PC-9 (cell line): ENCODE results near the gene FAM209A. TPM values are rescaled to one million over a fixed set of nuclear protein-coding genes. Genes with fewer than 3 reads are reported as not detected.

Source experiments
- BruUV-seq: library from RNA; stranded (reverse); fragments of 400-500 nt; replicated peaks from 2 replicates; lab custom pipeline; 2021; lab: Mats Ljungman, UMichigan
- CTCF ChIA-PET: fragments of 300-600 bp; sonication (Branson Sonifier 250); formaldehyde crosslinking; loops from one replicate; lab custom pipeline; 2022; ENCODE audit warnings: antibody characterized with exemption; lab: Charles Lee
- POLR2A ChIA-PET: fragments of 300-600 bp; sonication (Branson Sonifier 250); formaldehyde crosslinking; loops from one replicate; lab custom pipeline; 2022; ENCODE audit warnings: antibody characterized with exemption; ENCODE audit not compliant: unreplicated experiment; lab: Charles Lee
- DNase-seq, 2 experiments: peaks; one replicate each; pipeline versions ENCODE4 v3.0.0 to v3.0.0-alpha.2; 2015 to 2022; ENCODE audit warnings: mixed read lengths in 1 of 2
- H2AFZ ChIP-seq: fragments of 200-600 bp; sonication (generic); 2 replicates; pipeline ENCODE4 v1.8.1; 2017; ENCODE audit warnings: antibody characterized with exemption
- H3F3A ChIP-seq: fragments of 200-600 bp; sonication (generic); 2 replicates; pipeline ENCODE4 v1.8.1; 2017; ENCODE audit warnings: antibody characterized with exemption, mild to moderate bottlenecking, low read depth; ENCODE audit not compliant: insufficient read depth
- H3K27ac ChIP-seq: fragments of 200-600 bp; sonication (generic); 2 replicates; pipeline ENCODE4 v1.6.1; 2016; ENCODE audit warnings: mixed run types
- H3K27me3 ChIP-seq: fragments of 200-600 bp; sonication (generic); 2 replicates; pipeline ENCODE4 v1.6.1; 2016; ENCODE audit warnings: low read depth, mixed run types; ENCODE audit not compliant: insufficient read depth
- H3K36me3 ChIP-seq: fragments of 200-600 bp; sonication (generic); 2 replicates; pipeline ENCODE4 v1.6.1; 2016; ENCODE audit warnings: low read depth, mixed run types
- H3K4me1 ChIP-seq: fragments of 200-600 bp; sonication (generic); replicated peaks from 2 replicates; pipeline ENCODE4 v1.6.1; 2016; ENCODE audit warnings: mixed run types; ENCODE audit not compliant: insufficient read depth
- H3K4me2 ChIP-seq: fragments of 200-600 bp; sonication (generic); 2 replicates; pipeline ENCODE4 v1.6.1; 2017; ENCODE audit warnings: mixed run types
- H3K4me3 ChIP-seq: fragments of 200-600 bp; sonication (generic); 2 replicates; pipeline ENCODE4 v1.6.1; 2016; ENCODE audit warnings: mixed run types
- H3K79me2 ChIP-seq: fragments of 200-600 bp; sonication (generic); 2 replicates; pipeline ENCODE4 v1.6.1; 2017; ENCODE audit warnings: low read depth, mixed run types
- H3K9me2 ChIP-seq: fragments of 200-600 bp; sonication (generic); 2 replicates; pipeline ENCODE4 v1.8.1; 2017; ENCODE audit warnings: mild to moderate bottlenecking; ENCODE audit not compliant: insufficient read depth
- H3K9me3 ChIP-seq: fragments of 200-600 bp; sonication (generic); 2 replicates; pipeline ENCODE4 v1.8.1; 2016; ENCODE audit warnings: low read depth; ENCODE audit not compliant: insufficient read depth
- H4K20me1 ChIP-seq: fragments of 200-600 bp; sonication (generic); 2 replicates; pipeline ENCODE4 v1.8.1; 2017; ENCODE audit not compliant: insufficient read depth
- CTCF ChIP-seq: fragments of 200-600 bp; sonication (generic); conservative IDR thresholded peaks from 2 replicates; pipeline ENCODE4 v1.6.1; 2017; ENCODE audit warnings: mixed run types, antibody characterized with exemption, mild to moderate bottlenecking, moderate library complexity
- EZH2 ChIP-seq: fragments of 200-600 bp; sonication (generic); IDR thresholded peaks from 2 replicates; pipeline ENCODE4 v1.8.0; 2017; ENCODE audit warnings: antibody characterized with exemption, low read depth
- intact Hi-C: fragments of 100-400 bp; cut with micrococcal nuclease; formaldehyde crosslinking; loops from one replicate; pipeline ENCODE4 v1.10.0; 2022; ENCODE audit not compliant: unreplicated experiment
- total RNA-seq: library from RNA; stranded (reverse); gene quantifications from 2 replicates; pipeline ENCODE4 v1.2.3, GENCODE V29; 2021

Gene FAM209A
- total RNA-seq, 1 experiment from 2014 or later, result not detected

DNA sequence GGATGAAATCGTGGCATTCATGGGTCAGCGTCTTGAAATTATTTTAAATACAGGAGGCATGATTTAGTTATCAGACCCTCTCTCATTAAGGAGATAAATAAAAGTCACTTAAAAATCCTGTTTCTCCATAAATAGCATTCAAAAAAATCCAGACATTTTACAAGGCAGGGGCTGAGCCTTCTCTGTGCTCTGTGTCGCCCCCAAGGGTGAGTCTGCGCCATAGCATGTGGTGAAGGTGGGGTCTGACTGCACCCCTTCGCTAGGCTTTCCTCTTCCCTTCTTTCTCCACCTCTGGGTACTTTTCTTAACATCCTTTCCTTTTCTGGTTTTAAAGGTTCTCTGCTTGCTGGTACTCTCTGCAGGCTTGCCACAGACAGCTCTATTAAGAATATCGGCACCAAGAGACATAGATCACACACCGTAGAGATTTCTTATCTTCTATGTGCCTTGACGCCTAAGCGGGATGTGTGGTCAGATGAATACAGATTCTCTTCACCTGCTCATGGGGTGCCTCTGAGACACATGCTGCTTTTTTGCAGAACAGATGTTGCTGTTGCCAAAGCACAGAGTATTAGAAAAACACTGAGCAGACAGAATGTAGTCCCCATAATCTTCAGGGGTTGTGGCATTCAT is 20.1 kb upstream of the FAM209A start:
- CTCF ChIA-PET, result no interaction called here
- DNase-seq, result no peak
- peak; percentile 63 for TF ChIP-seq CTCF
- TF ChIP-seq EZH2, result no peak
- BruUV-seq, result no TSS peak
- Histone ChIP-seq H3K79me2 (no peaks in the 10 kb centered on the region), H3F3A (no peaks in the 10 kb centered on the region), H3K9me3 (no peaks in the 10 kb centered on the region), H3K36me3 (0 out of 2 replicates have a peak, but pooled peaks cover 8% of the 10 kb centered on the region), H3K27me3 (no peaks in the 10 kb centered on the region), H3K4me1 (no peaks in the 10 kb centered on the region), H3K4me3 (no peak overlapping the region), H3K9me2 (no peaks in the 10 kb centered on the region), H2AFZ (no peak overlapping the region), H4K20me1 (no peaks in the 10 kb centered on the region; the same call in 1 of the 2 replicates), H3K27ac (no peak overlapping the region), H3K4me2 (no peak overlapping the region)
- POLR2A ChIA-PET, result no interaction called here
- intact Hi-C loops, result no loop called here

GRCh38 chr20:56506103-56506502 is 18.4 kb upstream of the FAM209A start:
- Histone ChIP-seq H3K9me3 (no peaks in the 10 kb centered on the region), H3K27ac (no peak overlapping the region), H3K79me2 (no peaks in the 10 kb centered on the region), H3K27me3 (no peaks in the 10 kb centered on the region), H3K4me3 (no peak overlapping the region), H2AFZ (no peak overlapping the region), H3K9me2 (no peaks in the 10 kb centered on the region), H4K20me1 (no peaks in the 10 kb centered on the region; the same call in 1 of the 2 replicates), H3K36me3 (0 out of 2 replicates have a peak, but pooled peaks cover 8% of the 10 kb centered on the region), H3F3A (no peaks in the 10 kb centered on the region), H3K4me1 (no peaks in the 10 kb centered on the region), H3K4me2 (no peak overlapping the region)
- no peak for DNase-seq
- ChIA-PET POLR2A (no interaction called here), CTCF (no interaction called here)
- intact Hi-C loops, result no loop called here
- no TSS peak for BruUV-seq
- TF ChIP-seq CTCF, result no peak
- TF ChIP-seq EZH2, result no peak

DNA sequence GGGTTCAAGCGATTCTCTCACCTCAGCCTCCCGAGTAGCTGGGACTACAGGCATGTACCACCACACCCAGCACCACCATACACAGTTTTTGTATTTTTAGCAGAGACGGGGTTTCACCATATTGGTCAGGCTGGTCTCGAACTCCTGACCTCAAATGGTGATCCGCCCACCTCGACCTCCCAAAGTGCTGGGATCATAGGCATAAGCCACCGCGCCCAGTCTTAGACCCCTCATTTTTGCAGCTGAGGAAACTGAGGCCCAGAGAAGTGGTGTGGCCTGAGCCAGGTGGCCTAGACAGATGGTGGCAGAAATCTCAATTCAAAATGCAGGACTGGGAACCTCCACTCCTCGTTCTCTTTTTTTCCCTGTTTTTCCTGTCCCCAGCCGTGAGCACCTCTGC is 12.6 kb upstream of the FAM209A start:
- Histone ChIP-seq H2AFZ (no peak overlapping the region), H3K4me1 (no peaks in the 10 kb centered on the region), H3K27me3 (no peaks in the 10 kb centered on the region), H3K9me3 (no peaks in the 10 kb centered on the region), H3K27ac (no peak overlapping the region), H3K36me3 (no peaks in the 10 kb centered on the region), H3K79me2 (no peaks in the 10 kb centered on the region), H3F3A (no peaks in the 10 kb centered on the region), H3K4me2 (no peak overlapping the region), H3K9me2 (no peaks in the 10 kb centered on the region), H3K4me3 (no peak overlapping the region), H4K20me1 (peaks cover 4% of the 10 kb centered on the region; the same call in 1 of the 2 replicates)
- TF ChIP-seq EZH2 (no peak), CTCF (no peak)
- intact Hi-C loops, result no loop called here
- no TSS peak for BruUV-seq
- ChIA-PET CTCF (no interaction called here), POLR2A (no interaction called here)
- no peak for DNase-seq
